NT2/D1 (cell line): Measurements from ENCODE around the gene HDGFL2.

ENCODE experiments used
- YY1 ChIP-seq: IDR thresholded peaks from 2 replicates; pipeline ENCODE4 v1.6.1; 2011; ENCODE audit not compliant: insufficient read length, insufficient read depth
- ZNF274 ChIP-seq: IDR thresholded peaks from 2 replicates; pipeline ENCODE4 v1.6.1; 2011; ENCODE audit warnings: mild to moderate bottlenecking, low read depth, low read length

- TF ChIP-seq ZNF274 (no peak), YY1 (no peak)
Observed at GRCh38 chr19:4508698-4509097, 36.6 kb downstream of the HDGFL2 start.
